Epithelial cell of esophagus (primary cell): Measurements from ENCODE around the gene AMD1.
"Not testable (repeated sequence)": the region's sequence is repeated elsewhere in the genome, so short reads cannot be mapped to it uniquely, and the experiment has no call there.

ENCODE experiments used
- DNase-seq: peaks from one replicate; pipeline ENCODE4 v3.0.0; 2010; ENCODE audit warnings: low read depth
- H3K4me3 ChIP-seq: 2 replicates; pipeline ENCODE4 v1.5.1; 2011; ENCODE audit warnings: mild to moderate bottlenecking, low read length, control low read depth
- CTCF ChIP-seq: IDR thresholded peaks from 2 replicates; pipeline ENCODE4 v1.5.1; 2011; ENCODE audit warnings: low read depth, mild to moderate bottlenecking, low read length, control low read depth, inconsistent platforms; ENCODE audit not compliant: insufficient read depth; ENCODE audit errors: missing control alignments

Gene AMD1

GRCh38 chr6:110873981-110874879, at the start of gene AMD1:
AMD1 (plus strand) TSS chr6:110874785; CDS start chr6:110875106, 321 bp downstream.
- DNase-seq = peak; percentile 97
- H3K4me3 ChIP-seq = peak within 1 kb of the TSS; percentile 96
- TF ChIP-seq CTCF = no peak

- DNase-seq = peak; percentile 49
- no peak for TF ChIP-seq CTCF
- H3K4me3 ChIP-seq = no peak overlapping the region
These were observed 48.1 kb upstream of the AMD1 start for GRCh38 chr6:110826236-110827129.

GRCh38 chr6:110828396-110828795, 46.2 kb upstream of the AMD1 start:
- H3K4me3 ChIP-seq = no peak overlapping the region
- peak; percentile 87 for DNase-seq
- TF ChIP-seq CTCF = no peak

- no peak for DNase-seq
- TF ChIP-seq CTCF = no peak
- H3K4me3 ChIP-seq = no peak overlapping the region
These were observed 43.2 kb upstream of the AMD1 start for GRCh38 chr6:110831405-110831804.

- DNase-seq = no peak
- no peak overlapping the region for H3K4me3 ChIP-seq
- TF ChIP-seq CTCF = no peak
These were observed 40.8 kb upstream of the AMD1 start for GRCh38 chr6:110833831-110834230.

- DNase-seq, H3K4me3 ChIP-seq: not testable (repeated sequence)
These were observed 38.8 kb upstream of the AMD1 start for GRCh38 chr6:110835751-110836150.

- TF ChIP-seq CTCF = no peak
- DNase-seq = peak; percentile 25
These were observed 33.3 kb upstream of the AMD1 start for GRCh38 chr6:110841266-110841665.

More at GRCh38 chr6:110841266-110841665, 33.3 kb upstream of the AMD1 start:
- no peak overlapping the region for H3K4me3 ChIP-seq
